Gastroesophageal sphincter (tissue), 4 donors: ENCODE data around the gene ADAM10. TPM values are rescaled to one million over a fixed set of nuclear protein-coding genes. Genes with fewer than 3 reads are reported as not detected.
A peak's percentile ranks its signal among the peaks of the same experiment; 100 is the strongest.

Experiments used
- ATAC-seq: fragments of 150-250 bp; one replicate; pipeline ENCODE4 v1.9.1; 2016; ENCODE audit warnings: mild to moderate bottlenecking, moderate library complexity
- H3K27ac ChIP-seq, 4 donors: fragments of 200-600 bp; sonication (generic) in 3 of 4; 1 replicate in 3 of 4; 2 replicates in 1 of 4; pipeline ENCODE4 v1.5.1; 2016 to 2019
- H3K27me3 ChIP-seq: fragments of 200-600 bp; sonication (generic); one replicate; pipeline ENCODE4 v1.5.1; 2019
- H3K36me3 ChIP-seq, 2 donors: fragments of 200-600 bp; sonication (generic); one replicate each; pipeline ENCODE4 v1.5.1; 2019; ENCODE audit warnings: control low read depth in 1 of 2
- H3K4me1 ChIP-seq, 3 donors: fragments of 200-600 bp; sonication (generic); 1 replicate in 2 of 3; 2 replicates in 1 of 3; pipeline ENCODE4 v1.5.1; 2016 to 2019; ENCODE audit warnings: control low read depth in 2 of 3
- H3K4me3 ChIP-seq, 2 donors: fragments of 200-600 bp; sonication (generic); one replicate each; pipeline ENCODE4 v1.5.1; 2019; ENCODE audit warnings: mild to moderate bottlenecking in 1 of 2, moderate library complexity in 1 of 2
- H3K9me3 ChIP-seq, 3 donors: fragments of 200-600 bp; sonication (generic); one replicate each; pipeline ENCODE4 v1.5.1; 2017 to 2019; ENCODE audit warnings: control low read depth in 2 of 3
- EP300 ChIP-seq: sonication (generic); formaldehyde crosslinking; IDR thresholded peaks from one replicate; pipeline ENCODE4 v1.6.1; 2017; ENCODE audit warnings: antibody characterized with exemption, mild to moderate bottlenecking
- POLR2A ChIP-seq, 2 donors: fragments of 450-650 bp; IDR thresholded peaks; one replicate each; pipeline ENCODE4 v1.6.1; 2017; ENCODE audit warnings: antibody characterized with exemption in 2 of 2, mild to moderate bottlenecking in 2 of 2, moderate library complexity in 1 of 2
- POLR2AphosphoS5 ChIP-seq: sonication (generic); formaldehyde crosslinking; IDR thresholded peaks from one replicate; pipeline ENCODE4 v1.6.1; 2017; ENCODE audit warnings: antibody characterized with exemption
- WGBS, 2 donors: methylation state at CpG; one replicate each; pipeline ENCODE4 v1.1.5; 2018; ENCODE audit warnings: low coverage in 1 of 2; 5-methylcytosine and 5-hydroxymethylcytosine counted together
- total RNA-seq, 4 donors: library from RNA; depleted of rRNA; stranded (reverse); fragments of >200 nt; gene quantifications; one replicate each; pipeline ENCODE4 v1.1.0, GENCODE V29; 2016
- TF ChIP-seq, protein P1 (sequence below), 4 experiments: fragments of 200-600 bp in 2 of 4; fragments of 450-650 bp in 2 of 4; sonication (generic) in 1 of 4; IDR thresholded peaks; one replicate each; pipeline ENCODE4 v1.5.1; 2017 to 2019; ENCODE audit warnings: antibody characterized with exemption in 4 of 4, mild to moderate bottlenecking in 2 of 4, moderate library complexity in 2 of 4

ADAM10 gene
- total RNA-seq, 4 donors from 2014 or later: 59.5 to 69.1 (median 62.3) TPM

GRCh38 chr15:58555162-58556027 is 194.1 kb downstream of the ADAM10 start:
- Histone ChIP-seq H3K9me3 (no peaks in the 10 kb centered on the region), H3K4me3 (no peak overlapping the region), H3K27me3 (no peaks in the 10 kb centered on the region), H3K4me1 (peaks cover 0 to 10% (median 0%) of the 10 kb centered on the region in 3 donors), H3K27ac (no peak overlapping the region), H3K36me3 (no peaks in the 10 kb centered on the region)
- ATAC-seq: no peak
- TF ChIP-seq POLR2A (IDR thresholded peaks at IDR 0.05) (no peak), EP300 (no peak), POLR2AphosphoS5 (no peak)
- TF ChIP-seq, protein P1, sequence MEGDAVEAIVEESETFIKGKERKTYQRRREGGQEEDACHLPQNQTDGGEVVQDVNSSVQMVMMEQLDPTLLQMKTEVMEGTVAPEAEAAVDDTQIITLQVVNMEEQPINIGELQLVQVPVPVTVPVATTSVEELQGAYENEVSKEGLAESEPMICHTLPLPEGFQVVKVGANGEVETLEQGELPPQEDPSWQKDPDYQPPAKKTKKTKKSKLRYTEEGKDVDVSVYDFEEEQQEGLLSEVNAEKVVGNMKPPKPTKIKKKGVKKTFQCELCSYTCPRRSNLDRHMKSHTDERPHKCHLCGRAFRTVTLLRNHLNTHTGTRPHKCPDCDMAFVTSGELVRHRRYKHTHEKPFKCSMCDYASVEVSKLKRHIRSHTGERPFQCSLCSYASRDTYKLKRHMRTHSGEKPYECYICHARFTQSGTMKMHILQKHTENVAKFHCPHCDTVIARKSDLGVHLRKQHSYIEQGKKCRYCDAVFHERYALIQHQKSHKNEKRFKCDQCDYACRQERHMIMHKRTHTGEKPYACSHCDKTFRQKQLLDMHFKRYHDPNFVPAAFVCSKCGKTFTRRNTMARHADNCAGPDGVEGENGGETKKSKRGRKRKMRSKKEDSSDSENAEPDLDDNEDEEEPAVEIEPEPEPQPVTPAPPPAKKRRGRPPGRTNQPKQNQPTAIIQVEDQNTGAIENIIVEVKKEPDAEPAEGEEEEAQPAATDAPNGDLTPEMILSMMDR (IDR thresholded peaks at IDR 0.05): no peak
- 75 to 78% methylated on average over 8 to 9 of the region's 15 CpGs for WGBS, 2 donors

DNA sequence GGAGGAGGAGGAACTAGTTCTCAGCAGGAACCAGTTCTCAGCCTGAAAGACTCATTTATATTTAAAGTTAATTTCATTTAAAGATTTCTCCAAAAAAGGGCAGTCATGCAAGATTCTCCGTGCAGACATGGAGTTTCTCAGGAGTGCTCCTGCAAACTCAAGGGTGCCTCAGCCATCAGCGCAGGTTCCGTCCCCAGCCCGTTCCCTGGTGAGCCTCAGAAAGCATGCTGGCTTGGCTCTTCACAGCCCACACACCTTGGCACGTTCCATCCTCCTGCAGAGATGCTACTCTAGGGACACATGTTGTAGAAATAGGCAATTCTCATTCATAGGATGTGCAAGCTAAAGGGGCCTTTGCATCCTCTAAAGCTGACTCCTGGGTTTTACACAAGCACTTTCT is 194.7 kb downstream of the ADAM10 start:
- Histone ChIP-seq H3K4me3 (no peak overlapping the region), H3K27me3 (no peaks in the 10 kb centered on the region), H3K4me1 (peaks cover 0 to 16% (median 0%) of the 10 kb centered on the region in 3 donors), H3K27ac (no peak overlapping the region), H3K9me3 (no peaks in the 10 kb centered on the region), H3K36me3 (no peaks in the 10 kb centered on the region)
- WGBS, 2 donors: 90% methylated on average over 5 of the region's 5 CpGs; no CpG with 5 or more reads in 1 of the 2 donors
- ATAC-seq: no peak
- no peak for TF ChIP-seq POLR2AphosphoS5
- TF ChIP-seq POLR2A (IDR thresholded peaks at IDR 0.05): no peak
- TF ChIP-seq, protein P1 (IDR thresholded peaks at IDR 0.05): no peak
- TF ChIP-seq EP300: no peak

- no peak for TF ChIP-seq EP300
- TF ChIP-seq, protein P1 (IDR thresholded peaks at IDR 0.05): no peak
- no peak for TF ChIP-seq POLR2AphosphoS5
- TF ChIP-seq POLR2A (IDR thresholded peaks at IDR 0.05): no peak
- 85 to 89% methylated on average over 6 to 8 of the region's 10 CpGs for WGBS, 2 donors
- Histone ChIP-seq H3K36me3 (no peaks in the 10 kb centered on the region), H3K27ac (no peak overlapping the region), H3K4me3 (no peak overlapping the region), H3K4me1 (peaks cover 0 to 29% (median 0%) of the 10 kb centered on the region in 3 donors), H3K27me3 (no peaks in the 10 kb centered on the region), H3K9me3 (no peaks in the 10 kb centered on the region)
- ATAC-seq: no peak
These were observed 196.1 kb downstream of the ADAM10 start for GRCh38 chr15:58553365-58553918.

DNA sequence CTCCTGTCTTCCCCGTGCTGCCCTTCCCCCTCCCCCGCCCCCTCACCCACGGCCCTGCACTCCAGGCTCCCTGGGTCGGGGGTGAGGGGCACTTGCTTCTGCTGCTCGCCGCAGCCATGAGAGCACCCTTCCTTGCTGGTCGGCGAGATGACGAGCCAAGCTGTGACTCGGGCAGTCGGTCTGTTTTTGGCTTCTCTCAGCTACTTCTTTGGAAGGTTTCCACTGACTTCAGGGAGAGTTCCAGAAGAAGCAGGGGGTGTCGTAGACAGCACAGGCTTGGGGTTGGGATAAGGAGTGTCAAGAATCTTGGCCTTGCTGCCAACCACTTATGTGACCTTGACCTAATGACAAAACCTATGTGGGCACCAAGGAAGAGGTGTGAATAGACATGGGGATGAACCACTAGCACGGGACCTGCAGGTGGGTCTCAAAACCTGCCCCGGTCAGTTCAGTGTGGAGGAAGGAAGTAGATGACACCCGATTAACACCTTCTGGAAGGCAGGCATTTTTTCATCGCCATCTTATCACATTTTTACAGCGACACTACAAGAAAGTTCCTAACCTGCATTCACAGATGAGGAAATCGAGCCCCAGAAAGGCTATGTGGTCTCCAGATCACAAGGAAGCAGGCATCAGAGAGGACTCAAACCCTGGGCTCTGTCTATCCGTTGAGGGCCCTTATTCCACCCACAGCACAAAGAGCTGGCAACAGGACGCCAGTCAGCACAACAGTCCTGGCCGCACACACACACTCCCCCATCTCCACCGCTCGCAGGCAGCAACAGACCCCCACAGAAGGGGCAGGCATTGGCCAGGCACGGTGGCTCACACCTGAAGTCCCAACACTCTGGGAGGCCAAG is 196.8 kb downstream of the ADAM10 start:
- no peaks in the 10 kb centered on the region for H3K27me3 ChIP-seq
- WGBS, 2 donors: 71 to 94% methylated on average over 3 to 8 of the region's 24 CpGs
- H3K36me3 ChIP-seq: no peaks in the 10 kb centered on the region
- TF ChIP-seq POLR2A (IDR thresholded peaks at IDR 0.05) (no peak), POLR2AphosphoS5 (no peak), EP300 (no peak)
- TF ChIP-seq, protein P1 (IDR thresholded peaks at IDR 0.05): no peak
- peak overlapping the region in 3 of 4 donors; percentile 10 to 36 (median 25) for H3K27ac ChIP-seq
- no peak for ATAC-seq
- peak overlapping the region in 1 of 2 donors; percentile 22 for H3K4me3 ChIP-seq
- no peaks in the 10 kb centered on the region for H3K9me3 ChIP-seq
- H3K4me1 ChIP-seq: peaks cover 0 to 36% (median 0%) of the 10 kb centered on the region in 3 donors
